GM18499 (cell line): Measurements from ENCODE around the gene LRRC74B.
"Not testable (repeated sequence)": the region's sequence is repeated elsewhere in the genome, so short reads cannot be mapped to it uniquely, and the experiment has no call there.

Source experiments
- ATAC-seq: cut with Tn5 transposase; IDR thresholded peaks from one replicate; pipeline ENCODE4 v1.9.1; 2021; ENCODE audit warnings: moderate number of reproducible peaks; ENCODE audit not compliant: insufficient read depth, unreplicated experiment

Gene LRRC74B, protein sequence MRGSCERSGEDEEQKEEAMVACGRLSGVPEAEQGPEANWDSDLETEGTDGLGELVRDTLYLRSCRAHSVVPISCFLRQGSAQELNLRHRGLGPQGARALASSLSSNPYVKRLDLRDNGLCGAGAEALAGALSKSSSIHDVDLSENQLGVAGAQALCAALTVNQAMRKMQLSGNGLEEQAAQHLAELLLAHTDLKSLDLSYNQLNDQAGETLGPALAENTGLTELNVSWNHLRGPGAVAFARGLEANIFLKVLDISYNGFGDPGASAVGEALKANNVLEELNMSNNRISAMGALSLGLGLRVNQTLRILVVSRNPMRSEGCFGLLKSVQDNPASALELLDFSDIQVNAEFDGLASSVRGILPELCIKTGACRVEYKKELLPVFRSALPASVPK

DNA sequence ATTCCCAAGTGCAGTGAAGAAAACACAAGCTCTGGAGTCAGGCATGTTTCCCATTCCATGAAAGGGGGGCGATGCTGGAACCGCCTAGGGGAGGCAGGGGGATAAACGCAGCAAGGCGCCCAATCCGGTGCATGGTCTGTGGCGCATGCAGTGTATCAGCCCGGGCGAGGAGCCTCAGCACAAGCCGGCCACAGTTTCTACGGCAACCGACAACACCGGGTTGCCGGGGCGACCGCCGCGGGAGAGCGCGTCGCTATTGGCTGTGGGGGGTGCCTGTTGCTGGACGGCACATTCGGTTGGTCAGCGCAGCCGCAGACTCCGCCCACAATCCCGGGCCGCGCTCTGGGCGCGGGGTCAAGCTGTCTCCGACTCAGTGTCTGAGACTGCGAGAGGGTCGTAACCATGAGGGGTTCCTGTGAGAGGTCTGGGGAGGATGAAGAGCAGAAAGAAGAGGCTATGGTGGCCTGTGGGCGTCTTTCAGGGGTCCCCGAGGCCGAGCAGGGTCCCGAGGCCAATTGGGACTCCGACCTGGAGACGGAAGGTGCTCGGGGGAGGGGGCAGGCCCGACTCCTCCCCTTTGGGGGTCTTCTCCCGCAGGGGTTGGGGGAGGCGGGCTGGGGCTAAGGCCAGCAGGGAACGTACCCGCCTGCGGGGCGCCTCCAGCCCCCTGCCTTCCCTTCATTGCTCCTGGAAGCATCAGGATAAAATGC lies at the start of gene LRRC74B:
Gene LRRC74B, plus strand, starts transcription at position 362 of the 710 bp plus-strand sequence. Its CDS starts 41 bp downstream, at position 403.
- ATAC-seq: no peak

DNA sequence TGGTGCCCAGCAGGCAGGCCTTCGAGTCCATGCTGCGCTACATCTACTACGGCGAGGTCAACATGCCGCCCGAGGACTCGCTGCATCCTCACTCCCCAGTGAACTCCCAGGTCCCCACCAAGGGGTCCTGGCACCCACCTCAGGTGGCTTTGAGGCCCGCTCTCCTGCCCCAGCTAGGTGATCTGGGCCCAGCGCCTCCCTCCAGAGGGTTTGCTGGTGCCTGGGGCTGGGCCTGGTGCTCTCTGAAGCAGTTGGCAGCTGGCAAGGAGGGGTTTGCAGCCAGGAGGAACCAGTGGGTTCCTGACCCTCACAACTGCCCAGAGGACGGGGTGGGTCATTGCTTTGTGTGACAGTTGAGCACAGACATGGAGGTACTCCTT lies 49.7 kb upstream of the LRRC74B start:
- ATAC-seq: no peak

DNA sequence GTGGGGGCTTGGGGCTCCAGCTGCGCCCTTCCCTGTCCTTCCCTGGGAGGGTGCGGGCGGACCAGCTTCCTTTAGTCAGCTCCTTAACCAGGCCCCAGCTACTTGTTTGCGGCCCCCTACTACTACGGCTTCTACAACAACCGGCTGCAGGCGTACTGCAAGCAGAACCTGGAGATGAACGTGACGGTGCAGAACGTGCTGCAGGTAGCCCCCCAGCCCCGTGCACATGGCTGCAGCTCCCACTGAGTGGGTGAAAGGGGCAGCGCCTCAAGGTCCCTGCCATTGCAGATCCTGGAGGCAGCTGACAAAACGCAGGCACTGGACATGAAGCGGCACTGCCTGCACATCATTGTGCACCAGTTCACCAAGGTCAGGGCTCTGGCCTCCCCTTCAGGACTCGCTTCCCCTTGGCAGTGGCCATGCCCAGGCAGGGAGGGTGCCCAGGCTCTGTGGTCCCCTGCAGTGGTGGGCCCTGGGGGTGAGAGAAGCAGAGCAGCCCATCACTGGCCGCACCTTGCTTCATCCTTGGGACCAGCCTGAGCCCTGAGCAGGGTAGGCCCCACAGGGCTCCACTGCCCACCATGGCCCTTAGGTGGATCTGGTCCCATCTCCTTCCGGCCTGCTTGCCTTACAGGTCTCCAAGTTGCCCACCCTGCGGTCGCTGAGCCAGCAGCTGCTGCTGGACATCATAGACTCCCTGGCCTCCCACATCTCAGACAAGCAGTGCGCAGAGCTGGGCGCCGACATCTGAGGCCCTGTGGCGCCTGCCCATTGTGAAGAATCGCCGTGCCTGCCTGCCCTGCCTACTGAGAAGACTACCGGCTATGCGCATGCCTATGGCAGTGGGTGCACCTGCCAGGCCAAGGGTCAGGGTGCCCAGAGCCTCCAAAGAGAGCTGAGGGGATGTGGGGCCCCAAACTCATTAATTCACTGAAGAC lies 48.9 kb upstream of the LRRC74B start:
- no peak for ATAC-seq

DNA sequence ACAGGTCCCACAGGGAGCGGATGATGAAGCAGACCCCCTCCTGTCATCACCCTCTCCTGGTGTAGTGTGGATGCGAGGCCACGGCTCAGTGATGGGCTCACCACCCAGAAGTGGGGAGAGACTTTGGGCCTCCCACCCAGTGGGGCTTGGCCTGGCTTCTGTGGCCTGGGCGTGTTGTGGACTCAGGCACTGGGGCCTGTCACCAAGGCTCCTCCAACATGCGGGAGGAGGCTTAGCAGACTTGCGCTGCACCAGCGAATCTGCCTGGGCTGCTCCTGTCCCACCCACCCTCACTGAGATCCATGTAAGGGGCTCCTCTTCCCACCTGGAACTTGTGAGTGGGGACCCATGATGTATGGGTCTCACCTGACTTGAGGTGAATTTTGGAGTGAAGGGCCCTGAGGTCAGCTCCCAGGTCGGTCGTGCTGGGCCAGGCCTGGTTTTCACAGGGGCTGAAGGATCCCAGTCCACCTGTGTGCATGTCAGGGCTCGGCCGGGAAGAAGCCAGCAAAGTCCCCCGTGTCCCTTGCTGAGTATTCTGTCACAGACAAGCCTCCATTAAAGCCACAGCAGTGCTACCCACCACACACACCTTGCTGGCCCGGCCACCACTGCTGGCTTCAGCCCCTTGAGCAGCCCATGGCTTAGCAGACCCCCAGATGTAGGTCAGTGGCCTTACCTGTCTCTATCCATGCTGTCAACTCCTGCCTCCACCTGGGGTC lies 48.0 kb upstream of the LRRC74B start:
- no peak for ATAC-seq

DNA sequence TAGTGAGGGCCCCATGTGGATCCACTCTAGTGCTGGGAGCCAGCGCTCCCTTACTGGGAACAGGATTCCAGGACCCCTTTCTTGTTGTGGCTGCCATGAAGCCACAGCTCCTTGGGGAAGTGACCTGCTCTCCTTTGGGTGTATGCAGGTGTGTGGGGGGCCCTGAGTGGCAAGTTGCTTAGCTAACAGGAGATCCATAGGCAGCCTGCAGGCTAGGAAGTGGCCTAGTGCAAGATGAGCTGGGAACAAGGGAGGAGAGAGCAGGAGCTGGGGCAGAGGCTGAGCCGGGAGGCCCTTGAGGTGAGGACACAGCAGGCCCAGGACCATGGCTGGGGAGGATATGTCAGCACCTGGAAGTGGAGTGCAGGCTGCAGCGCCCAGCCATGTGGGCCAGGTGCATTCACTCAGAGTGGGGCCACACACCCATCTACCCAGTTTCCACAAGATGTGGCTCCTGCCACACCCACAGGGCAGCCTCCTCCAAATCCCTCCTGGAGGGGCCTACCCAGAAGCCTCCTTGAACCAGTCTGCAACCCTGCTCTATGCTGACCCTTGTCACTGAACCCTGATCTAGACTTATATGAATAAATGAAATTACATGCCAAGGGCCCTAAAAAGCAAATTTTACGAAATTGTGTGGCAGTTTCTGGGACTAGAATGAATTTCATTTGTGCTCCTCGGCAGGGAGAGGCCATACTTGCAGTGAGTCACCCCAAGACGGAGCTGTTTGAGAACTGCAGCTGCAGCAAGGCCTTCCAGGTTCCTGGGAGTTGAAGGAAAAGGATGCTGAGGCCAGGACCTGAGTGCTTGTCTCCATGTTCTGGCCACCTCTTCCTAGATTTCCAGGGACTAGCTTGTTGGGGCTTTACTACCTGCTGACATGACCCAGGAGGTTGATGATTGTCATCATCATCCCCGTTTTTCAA lies 47.1 kb upstream of the LRRC74B start:
- no peak for ATAC-seq

DNA sequence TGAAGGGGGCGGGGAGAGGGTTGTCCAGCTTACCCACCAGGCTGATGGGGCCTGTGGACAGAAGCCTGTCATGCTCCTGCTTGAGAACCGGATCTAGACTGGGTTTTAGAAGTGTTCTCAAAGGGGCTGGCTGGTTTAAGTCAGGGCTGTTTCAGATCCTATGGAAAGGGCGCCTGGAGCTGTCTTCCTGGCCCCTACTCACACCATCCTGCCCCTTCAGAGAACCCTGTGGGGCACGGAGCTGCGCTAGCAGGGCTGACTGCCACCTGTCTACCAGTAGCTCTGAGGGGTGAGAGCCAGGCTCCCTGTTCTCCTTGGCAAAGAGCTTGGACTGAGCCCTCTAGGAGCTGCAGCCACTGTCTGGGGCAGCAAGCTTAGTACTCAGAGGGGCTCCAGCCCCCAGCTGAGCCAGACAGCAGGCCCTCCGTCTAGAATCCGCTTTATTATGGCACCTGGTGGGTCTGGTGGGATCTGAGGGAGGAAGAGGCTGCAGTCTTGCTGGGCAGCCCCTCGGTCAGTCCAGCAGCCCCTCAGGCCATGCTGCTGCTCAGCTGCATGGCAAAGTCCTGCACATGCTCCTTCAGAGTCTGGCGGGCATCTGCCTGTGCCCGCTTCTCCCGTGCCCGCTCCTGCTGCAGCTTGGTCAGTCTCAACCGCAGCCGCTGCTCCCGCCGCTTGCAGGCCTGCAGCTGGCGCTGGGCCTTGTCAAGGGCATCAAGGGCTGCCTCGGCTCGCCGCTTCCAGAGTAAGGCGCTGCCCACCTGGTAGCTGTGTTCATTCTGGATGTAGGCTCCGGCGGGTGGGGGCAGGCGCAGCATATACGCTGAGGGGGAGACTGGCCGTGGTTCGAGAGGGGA lies 46.2 kb upstream of the LRRC74B start:
- ATAC-seq: no peak

DNA sequence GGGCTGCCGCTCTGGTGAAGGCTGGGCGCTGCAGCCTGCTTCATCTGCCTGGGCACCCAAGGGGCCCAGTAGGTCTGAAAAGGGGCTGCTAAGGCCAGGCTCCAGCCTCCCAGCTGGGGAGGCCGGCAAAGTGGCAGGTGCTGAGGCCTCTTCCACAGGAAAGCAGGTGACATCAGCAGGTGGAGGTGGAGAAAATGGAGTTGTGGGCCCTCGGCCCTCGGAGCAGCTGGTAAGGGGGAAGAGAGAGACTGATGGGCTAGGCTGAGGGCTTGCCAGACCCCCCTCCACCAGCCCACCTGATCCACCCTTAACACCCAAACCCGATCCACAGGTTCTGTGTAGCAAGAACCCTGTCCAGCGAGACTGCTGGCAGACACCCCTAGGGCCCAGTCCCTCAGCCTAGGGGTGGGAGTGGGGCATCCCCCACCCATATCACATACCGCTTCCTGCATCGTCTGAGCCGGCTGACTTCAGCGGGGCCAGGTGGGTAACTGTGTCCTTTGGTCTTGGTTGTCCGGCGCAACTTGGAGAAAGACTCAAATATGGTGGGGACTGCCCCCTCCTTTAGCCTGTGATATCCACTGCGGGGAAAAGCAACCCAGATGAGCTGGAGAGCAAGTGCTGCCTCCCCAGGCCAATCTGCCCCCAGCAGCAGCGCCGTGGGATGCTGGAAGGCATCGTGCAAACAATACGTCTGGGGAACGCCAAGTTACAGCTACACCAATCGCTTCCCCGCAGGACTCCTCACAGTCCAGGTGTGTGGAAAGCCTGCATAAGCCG lies 45.3 kb upstream of the LRRC74B start:
- ATAC-seq: no peak

DNA sequence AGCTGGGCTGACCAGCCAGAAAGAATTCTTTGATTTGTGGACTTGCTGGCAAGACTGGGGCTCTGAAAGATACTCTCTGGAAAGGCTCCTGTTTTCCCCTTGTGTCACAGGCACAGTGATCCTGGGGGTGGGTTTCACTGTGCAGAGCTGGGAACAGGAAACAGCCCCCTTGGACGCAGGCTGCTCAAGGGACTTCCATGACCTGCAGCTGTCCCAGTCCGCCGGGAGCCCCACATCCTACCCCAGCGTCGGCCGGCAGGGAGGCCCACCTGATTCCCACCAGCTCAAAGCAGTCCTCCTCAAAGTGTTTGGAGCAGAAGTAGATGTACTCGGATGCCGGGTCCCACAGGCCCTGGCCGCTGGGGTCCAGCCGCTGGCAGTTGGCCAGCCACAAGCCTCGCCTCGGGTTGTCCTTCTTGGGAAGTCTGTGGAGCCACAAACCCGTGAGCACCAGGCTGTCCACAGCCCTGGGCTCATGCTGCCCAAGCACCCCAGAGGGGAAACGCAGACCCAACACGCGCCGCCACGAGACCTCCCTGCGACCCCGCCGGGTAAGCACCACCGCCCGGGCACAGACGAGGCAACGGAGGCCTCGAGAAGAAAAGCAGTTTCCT lies 44.7 kb upstream of the LRRC74B start:
- no peak for ATAC-seq

DNA sequence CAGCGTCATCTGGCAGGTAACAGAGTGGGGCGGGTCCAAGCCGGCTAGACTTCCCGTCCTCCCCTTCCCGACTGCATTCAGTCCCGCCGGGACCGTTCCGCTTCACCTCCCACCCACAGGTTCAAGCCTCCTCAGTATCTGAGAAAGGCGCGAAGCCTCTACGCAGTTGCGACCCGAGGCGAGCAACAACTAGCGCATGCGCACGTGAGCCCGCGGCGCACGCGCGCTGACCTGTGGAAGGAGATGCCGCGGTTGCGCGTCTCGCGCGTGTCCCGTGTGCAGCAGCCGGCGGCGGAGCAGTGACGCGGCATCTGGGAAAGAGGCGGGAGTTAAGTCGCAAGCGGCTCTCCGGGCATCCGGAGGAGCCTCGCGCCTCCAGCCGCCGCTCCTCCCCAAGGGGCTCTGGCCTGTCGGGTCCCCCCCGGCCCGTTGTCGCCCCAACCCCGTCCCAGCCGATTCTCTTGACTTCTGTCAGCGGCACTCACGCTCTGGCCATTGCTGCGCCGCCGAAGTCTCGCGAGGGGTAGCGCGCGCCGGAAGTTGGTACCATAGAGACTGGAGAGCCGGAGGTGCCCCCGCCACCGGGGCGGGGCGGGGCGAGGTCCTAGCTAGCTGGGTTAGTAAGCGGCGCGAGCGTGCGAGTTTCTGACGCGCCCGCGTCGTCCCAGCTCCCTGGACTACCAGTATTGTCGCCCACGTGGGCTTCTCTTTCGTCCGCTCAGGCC lies 44.0 kb upstream of the LRRC74B start, which contains the start of gene THAP7:
Gene THAP7, minus strand, starts transcription at position 518 of the 725 bp plus-strand sequence. Its CDS starts 207 bp downstream, at position 311.
- ATAC-seq: peak; percentile 51

DNA sequence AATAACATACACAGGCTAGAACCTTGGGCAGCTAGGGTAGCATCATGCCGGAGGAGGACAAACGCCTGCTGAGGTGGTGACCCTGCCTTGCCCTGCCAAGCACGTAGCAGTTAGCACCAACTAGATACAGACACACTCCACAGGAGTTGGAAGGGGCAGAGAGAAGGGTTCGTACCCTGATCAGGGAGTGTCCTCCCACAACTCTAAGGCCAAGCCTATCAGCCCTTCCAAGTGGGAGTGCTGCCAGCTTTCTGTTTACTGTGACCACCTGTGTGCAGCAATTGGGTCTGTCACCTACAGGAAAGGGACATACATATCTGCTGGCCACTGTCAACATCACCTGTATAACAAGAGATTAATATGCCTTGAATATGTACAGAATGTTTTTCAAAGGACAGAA lies 42.0 kb upstream of the LRRC74B start:
- no peak for ATAC-seq

DNA sequence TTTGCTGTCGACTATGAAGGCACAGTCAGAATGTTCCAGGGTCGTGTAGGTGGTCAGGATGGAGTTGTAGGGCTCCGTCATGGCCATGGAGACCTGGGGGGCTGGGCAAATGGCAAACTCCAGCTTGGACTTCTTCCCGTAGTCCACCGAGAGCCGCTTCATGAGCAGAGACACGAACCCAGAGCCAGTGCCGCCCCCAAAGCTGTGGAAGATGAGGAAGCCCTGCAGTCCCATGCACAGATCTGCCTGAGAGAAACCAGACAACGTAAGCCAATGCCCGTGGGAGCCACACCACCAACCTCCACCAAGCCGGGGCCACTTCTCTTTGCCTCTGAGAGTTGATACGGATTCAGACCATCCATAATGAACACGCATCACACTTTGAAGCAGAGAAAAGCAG lies 36.5 kb upstream of the LRRC74B start:
- ATAC-seq: not testable (repeated sequence)

DNA sequence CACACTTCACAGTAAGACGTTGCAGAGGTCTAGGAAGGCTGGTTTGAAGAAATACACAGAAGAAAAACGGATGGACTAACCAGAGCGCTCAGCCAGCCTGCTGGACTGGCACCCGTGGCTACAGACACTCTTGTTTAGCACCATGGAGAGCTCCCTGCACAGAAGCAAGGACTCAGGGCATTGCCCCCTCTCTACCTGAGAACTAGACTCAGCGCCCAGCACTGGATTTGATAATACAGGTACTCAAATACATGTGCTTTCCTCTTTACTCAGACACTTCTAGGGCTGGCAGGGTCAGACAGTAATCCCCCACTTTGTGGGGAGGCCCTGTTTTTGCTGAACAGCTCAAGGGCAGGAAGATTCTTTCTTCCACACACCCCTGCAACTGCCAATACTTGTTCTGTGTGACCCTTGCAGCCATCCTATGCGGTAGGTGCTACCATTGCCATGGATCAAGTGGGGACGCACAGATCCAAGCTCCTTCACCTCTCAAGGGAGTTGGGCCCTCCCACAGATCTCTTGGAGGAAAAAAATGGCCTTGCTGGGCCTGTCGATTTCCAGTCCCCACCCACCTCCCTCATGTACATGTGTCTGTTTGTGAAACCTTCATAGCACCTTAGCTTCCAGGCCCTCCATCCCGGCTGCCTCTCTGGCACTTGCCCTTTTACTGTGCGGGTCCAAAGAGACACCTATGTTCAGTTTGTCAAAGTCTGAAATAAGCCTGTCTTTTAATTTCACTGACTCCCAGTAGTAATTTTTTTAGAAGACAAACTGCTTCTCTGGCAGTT lies 35.9 kb upstream of the LRRC74B start:
- no peak for ATAC-seq

DNA sequence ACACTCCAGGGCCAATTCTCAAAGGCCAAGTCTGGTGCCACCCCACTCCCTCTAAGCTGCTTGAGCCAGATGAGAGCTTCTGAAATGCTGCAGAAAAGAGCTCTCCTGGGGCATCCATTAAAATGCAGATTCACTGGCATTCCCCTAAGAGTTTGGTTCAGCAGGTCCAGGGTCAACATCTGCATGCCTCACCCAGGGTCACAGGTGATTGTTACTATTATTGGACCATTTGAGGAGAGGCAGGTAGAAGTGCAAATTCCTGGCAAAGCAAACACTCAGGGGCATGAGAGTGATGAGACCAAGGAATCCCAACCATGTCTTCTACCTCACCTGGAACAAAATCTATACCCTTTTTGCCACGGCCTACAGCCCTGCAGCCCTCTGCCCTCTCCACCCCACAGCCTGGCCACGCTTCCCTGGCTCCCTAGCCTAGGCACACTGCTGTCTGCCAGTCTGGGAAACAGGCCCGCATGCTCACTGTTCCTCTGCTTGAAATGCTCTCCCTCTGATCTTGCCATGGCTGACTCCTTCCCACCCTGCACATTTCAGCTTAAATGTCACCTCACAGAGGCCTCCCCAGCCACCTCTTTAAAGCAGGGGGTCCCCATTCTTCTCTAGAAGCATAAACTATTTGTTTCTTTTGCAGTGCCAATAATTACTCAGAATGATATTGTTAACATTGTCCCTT lies 35.2 kb upstream of the LRRC74B start:
- ATAC-seq: no peak

DNA sequence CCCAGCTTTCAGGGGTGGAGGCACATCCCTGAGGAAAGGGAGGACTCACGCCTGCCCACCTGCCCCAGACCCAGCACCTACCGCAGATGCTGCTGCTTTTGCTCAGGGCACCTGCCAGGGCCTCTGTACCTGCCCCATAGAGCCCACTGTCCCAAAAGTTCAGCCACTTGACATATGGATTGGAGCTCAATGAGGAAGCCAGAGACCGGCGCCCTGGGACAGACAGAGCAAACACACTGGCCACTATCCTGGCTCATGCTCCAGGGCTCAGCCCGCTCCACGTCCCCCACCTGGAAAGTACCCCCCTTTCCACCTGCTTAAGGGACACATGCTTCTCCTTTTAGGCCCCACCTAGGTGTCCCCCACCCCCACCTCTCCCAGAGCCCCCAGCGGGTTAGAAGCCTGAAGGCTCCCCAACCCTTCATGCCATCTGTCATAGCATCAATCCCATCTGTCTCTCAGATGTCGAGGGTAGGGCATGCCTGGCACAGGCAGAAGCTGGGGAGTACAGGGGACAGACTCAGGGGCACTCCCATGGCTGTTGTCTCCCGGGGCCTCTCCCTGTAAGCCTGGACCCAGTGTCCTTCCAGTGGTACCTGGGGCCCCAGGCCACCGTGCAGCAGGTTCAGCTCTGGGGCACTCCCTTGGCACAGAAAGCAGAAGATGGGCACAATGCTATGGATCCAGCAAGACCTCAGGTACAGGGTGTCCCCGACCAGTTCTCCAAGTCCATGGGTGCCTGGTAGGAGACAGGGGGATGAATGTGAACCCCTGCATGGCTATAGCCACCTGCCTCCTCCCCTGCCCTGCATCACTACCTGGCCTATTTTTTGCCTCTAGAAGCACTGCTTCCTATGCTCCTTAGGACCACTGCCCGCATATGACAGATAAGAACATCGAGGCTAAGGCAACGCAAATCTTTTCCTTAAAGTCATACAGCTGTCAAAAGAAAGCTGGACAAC lies 33.0 kb upstream of the LRRC74B start:
- ATAC-seq: no peak
